K562 (cell line): ENCODE results near the gene OR2W1. TPM values are rescaled to one million over a fixed set of nuclear protein-coding genes. Genes with fewer than 3 reads are reported as not detected.

Experiments
- ADNP ChIP-seq: fragments of 200-800 bp; sonication (Bioruptor generic); IDR thresholded peaks from 2 replicates; pipeline ENCODE4 v1.6.1; 2016; ENCODE audit warnings: missing genetic modification characterization, missing compliant biosample characterization
- ARID1B ChIP-seq: fragments of 450-650 bp; IDR thresholded peaks from 2 replicates; pipeline ENCODE4 v1.6.1; 2016; ENCODE audit warnings: antibody characterized with exemption, mild to moderate bottlenecking, inconsistent platforms
- CEBPZ ChIP-seq: fragments of 150-350 bp; IDR thresholded peaks from 2 replicates; pipeline ENCODE4 v1.6.1; 2014; ENCODE audit warnings: low read depth, mild to moderate bottlenecking, low read length, borderline replicate concordance
- CGGBP1 ChIP-seq: fragments of 250-450 bp; sonication (Bioruptor Pico); IDR thresholded peaks from 2 replicates; pipeline ENCODE4 v1.9.0; 2021; ENCODE audit warnings: mild to moderate bottlenecking
- GABPA ChIP-seq: fragments of 200-800 bp; sonication (Bioruptor generic); conservative IDR thresholded peaks from 2 replicates; pipeline ENCODE4 v1.6.1; 2016; ENCODE audit warnings: low read depth, missing genetic modification characterization, missing compliant biosample characterization
- GTF2F1 ChIP-seq: IDR thresholded peaks from 2 replicates; pipeline ENCODE4 v1.6.1; 2011; ENCODE audit warnings: low read depth, low read length, improper control_type of control experiment
- HCFC1 ChIP-seq: IDR thresholded peaks from 2 replicates; pipeline ENCODE4 v1.6.1; 2012; ENCODE audit warnings: low read depth, low read length, improper control_type of control experiment
- MAFK ChIP-seq: IDR thresholded peaks from 2 replicates; pipeline ENCODE4 v1.6.1; 2011; ENCODE audit warnings: low read length, improper control_type of control experiment
- MXD1 ChIP-seq: fragments of 250-450 bp; sonication (Bioruptor Pico); IDR thresholded peaks from 2 replicates; pipeline ENCODE4 v1.8.0; 2021; ENCODE audit warnings: borderline replicate concordance, mild to moderate bottlenecking, moderate library complexity; ENCODE audit not compliant: poor library complexity, severe bottlenecking
- PKNOX1 ChIP-seq: fragments of 450-650 bp; IDR thresholded peaks from 2 replicates; pipeline ENCODE4 v1.6.1; 2016
- PML ChIP-seq: IDR thresholded peaks from 2 replicates; pipeline ENCODE4 v1.6.1; 2012; ENCODE audit warnings: low read length, inconsistent platforms
- SMARCA4 ChIP-seq: fragments of 450-650 bp; IDR thresholded peaks from 2 replicates; pipeline ENCODE4 v1.6.1; 2016
- TEAD4 ChIP-seq, 2 experiments: sonication (generic) in 1 of 2; formaldehyde crosslinking in 1 of 2; IDR thresholded peaks; 2 replicates each; pipeline versions ENCODE4 v1.6.1 to v1.8.0; 2012 to 2022; ENCODE audit warnings: borderline replicate concordance in 1 of 2, inconsistent platforms in 1 of 2, low read length in 1 of 2, mild to moderate bottlenecking in 1 of 2, missing genetic modification reagents in 1 of 2
- TRIM28 ChIP-seq: fragments of 450-650 bp; IDR thresholded peaks from 2 replicates; pipeline ENCODE4 v1.6.1; 2017
- ZBTB7A ChIP-seq: IDR thresholded peaks from 2 replicates; pipeline ENCODE4 v1.6.1; 2011; ENCODE audit warnings: low read depth, mild to moderate bottlenecking, low read length, moderate library complexity, borderline replicate concordance; ENCODE audit not compliant: control insufficient read depth
- ZNF212 ChIP-seq: fragments of 450-650 bp; formaldehyde crosslinking; IDR thresholded peaks from 2 replicates; pipeline ENCODE4 v1.4.0; 2020; ENCODE audit warnings: mild to moderate bottlenecking
- ZNF609 ChIP-seq: sonication (generic); formaldehyde crosslinking; IDR thresholded peaks from 2 replicates; pipeline ENCODE4 v1.8.1; 2023; ENCODE audit warnings: missing genetic modification reagents, mild to moderate bottlenecking, borderline replicate concordance
- polyA plus RNA-seq, 8 experiments: library from polyadenylated mRNA; depleted of rRNA in 4 of 8; stranded (reverse) in 5 of 8; unstranded in 3 of 8; fragments of >200 nt; fragmentation: Nextera tagmentation in 2 of 8; fragmentation: Illumina TruSeq in 1 of 8; extraction: Ambion mirVana in 2 of 8; extraction: Trizol in 1 of 8; gene quantifications; 2 replicates each; pipeline versions ENCODE4 v1.2.1 to v1.2.3, GENCODE V29; 2011 to 2014; ENCODE audit warnings: inconsistent platforms in 1 of 8, missing spikeins in 1 of 8
- total RNA-seq, 7 experiments: library from RNA; depleted of rRNA in 6 of 7; stranded (reverse); fragments of >200 nt in 6 of 7; fragmentation: Illumina TruSeq in 2 of 7; extraction: Trizol in 2 of 7; gene quantifications; 2 replicates each; pipeline versions ENCODE4 v1.2.1 to v1.2.3, GENCODE V29; 2011 to 2021; ENCODE audit warnings: low replicate concordance in 1 of 7

OR2W1 gene
- total and polyA plus RNA-seq, 9 of the 15 experiments (the other 6 are each of a cell fraction or from before 2014, with no cell fraction given): not detected

GRCh38 chr6:29005183-29005885 lies 39.6 kb downstream of the OR2W1 start, which contains the start of gene ZNF311 (continued):
- TF ChIP-seq CEBPZ (no peak), ARID1B (peak; percentile 55), GABPA (tag) (peak; percentile 96), MAFK (no peak), PKNOX1 (peak; percentile 11; the same call in 1 of the 2 replicates), SMARCA4 (no peak; the same call in 1 of the 2 replicates), TRIM28 (peak; percentile 81), ADNP (tag) (no peak), ZNF212 (CRISPR knock-in tag) (no peak), MXD1 (CRISPR knock-in tag) (no peak), CGGBP1 (no peak), PML (peak; percentile 80; the same call in 1 of the 2 replicates), HCFC1 (peak; percentile 63), TEAD4 (IDR thresholded peaks at IDR 0.05; ENCODE audit: low read length) (peak; percentile 18; the same call in 1 of the 2 replicates), TEAD4 (CRISPR knock-in tag; IDR thresholded peaks at IDR 0.05; ENCODE audit: borderline replicate concordance) (no peak), GTF2F1 (peak; percentile 35; the same call in 1 of the 2 replicates), ZBTB7A (no peak; the same call in 1 of the 2 replicates), ZNF609 (CRISPR knock-in tag) (no peak)
